HL-60/S4 treated with retinoic acid at 250 ng/mL for 4 days and 3 days (cell line): ENCODE results near the gene TFEB.

Source experiments
- in situ Hi-C: fragments of 300-500 bp; cut with MboI; formaldehyde crosslinking; loops from 2 replicates; pipeline ENCODE4 v1.7.0; 2022; ENCODE audit warnings: low sequenced_read_pairs

TFEB gene

GRCh38 chr6:41677124-41677921 lies 58.1 kb downstream of the TFEB start:
- in situ Hi-C loops: no loop called here

- in situ Hi-C loops: no loop called here
Observed at GRCh38 chr6:41676431-41676830, 59.0 kb downstream of the TFEB start.

DNA sequence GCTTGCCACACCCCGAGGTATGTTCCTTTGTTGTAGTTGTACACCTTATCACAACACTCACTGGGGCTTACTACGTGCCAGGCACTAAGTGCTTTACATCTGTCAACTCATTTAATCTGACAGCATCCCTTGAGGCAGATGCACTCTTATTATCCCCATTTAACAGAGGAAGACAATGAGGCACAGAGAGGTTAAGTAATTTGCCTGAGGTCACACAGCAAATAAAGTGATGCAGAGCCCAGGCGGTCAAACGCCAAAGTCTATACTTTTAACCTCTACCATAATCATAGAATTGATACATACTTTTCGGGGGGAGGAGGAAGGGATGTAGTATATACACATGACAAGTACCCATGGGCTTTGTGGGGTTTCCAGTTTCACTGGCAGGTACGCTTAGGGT lies 59.4 kb downstream of the TFEB start:
- in situ Hi-C loops: no loop called here

DNA sequence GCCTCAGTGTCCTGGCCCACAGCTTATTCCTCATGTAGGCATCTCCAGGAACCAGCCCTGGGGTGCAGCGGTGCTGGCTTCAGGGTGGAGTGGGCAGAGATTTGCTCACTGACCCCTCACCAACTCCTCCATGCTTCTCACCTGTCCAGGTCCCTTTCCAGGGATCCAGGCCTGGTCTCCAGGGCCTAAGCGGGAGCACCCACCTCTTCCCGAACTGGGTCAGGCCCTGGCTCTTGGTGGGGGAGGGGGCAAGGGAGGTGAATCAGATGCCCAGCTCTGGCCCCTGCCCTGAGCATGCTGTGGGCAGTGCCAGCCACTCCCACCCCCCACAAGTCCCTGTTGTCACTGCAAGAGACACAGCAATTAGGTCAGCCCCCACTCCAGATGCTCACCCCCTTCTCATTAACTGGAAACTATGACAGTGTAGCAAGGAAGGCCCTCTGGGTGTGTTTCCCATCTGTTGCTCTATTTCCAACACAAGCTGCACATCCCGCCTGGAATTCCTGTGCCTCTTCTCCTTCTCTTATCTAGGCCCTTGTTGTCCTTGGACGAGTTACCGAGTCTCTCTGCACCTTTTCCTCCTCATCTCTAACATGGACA lies 60.1 kb downstream of the TFEB start:
- in situ Hi-C loops: no loop called here

DNA sequence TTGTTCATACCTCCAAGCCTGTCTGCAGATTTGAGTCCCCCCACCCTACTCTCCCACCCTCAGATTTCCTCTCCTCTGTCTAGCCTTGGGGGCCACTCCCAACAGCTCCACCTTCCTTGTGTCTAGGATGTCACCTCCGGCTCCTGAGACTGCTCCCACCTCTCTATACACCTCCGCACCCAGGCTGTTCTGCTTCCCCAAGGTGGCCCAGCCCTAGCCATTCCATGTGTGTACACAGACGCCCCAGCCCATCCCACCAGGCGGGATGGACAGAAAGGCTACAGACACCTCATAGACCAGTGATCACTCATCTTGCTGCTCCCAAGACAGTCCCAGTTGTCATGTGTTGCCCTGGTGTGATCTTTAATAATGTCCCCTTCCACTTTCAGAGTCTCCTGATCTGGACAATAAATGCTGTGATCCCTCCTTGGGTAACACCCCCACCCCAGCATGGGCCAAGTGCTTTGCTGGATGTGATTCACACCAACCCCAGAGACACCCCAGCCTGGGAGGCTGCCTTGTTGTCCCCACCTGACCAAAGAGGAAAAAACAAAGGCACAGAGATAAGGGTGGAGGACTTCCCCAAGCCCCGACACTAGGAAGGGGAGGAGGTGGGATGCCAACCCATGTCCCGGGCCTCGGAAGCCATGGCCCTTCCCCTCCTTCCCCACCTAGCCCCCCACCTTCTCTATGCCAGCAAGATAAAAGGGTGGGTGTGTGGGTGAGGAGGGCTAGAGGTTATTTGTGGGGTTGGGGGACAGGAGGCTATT lies 61.0 kb downstream of the TFEB start:
- in situ Hi-C loops: no loop called here

DNA sequence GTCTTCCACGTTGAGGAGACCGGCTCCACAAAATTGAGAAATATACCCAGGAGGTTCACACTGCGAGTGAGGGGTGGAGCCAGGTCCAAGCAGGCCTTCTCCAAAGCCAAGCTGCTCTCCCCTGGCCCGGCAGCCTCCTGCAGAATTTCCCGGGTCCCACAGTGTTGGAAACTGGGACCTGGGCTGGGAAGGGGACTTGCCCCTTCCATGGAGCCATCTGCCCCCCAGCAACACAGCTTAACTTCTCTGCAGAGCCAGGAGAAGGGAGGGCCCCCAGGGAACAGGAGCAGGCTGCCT lies 61.8 kb downstream of the TFEB start:
- in situ Hi-C loops: no loop called here

DNA sequence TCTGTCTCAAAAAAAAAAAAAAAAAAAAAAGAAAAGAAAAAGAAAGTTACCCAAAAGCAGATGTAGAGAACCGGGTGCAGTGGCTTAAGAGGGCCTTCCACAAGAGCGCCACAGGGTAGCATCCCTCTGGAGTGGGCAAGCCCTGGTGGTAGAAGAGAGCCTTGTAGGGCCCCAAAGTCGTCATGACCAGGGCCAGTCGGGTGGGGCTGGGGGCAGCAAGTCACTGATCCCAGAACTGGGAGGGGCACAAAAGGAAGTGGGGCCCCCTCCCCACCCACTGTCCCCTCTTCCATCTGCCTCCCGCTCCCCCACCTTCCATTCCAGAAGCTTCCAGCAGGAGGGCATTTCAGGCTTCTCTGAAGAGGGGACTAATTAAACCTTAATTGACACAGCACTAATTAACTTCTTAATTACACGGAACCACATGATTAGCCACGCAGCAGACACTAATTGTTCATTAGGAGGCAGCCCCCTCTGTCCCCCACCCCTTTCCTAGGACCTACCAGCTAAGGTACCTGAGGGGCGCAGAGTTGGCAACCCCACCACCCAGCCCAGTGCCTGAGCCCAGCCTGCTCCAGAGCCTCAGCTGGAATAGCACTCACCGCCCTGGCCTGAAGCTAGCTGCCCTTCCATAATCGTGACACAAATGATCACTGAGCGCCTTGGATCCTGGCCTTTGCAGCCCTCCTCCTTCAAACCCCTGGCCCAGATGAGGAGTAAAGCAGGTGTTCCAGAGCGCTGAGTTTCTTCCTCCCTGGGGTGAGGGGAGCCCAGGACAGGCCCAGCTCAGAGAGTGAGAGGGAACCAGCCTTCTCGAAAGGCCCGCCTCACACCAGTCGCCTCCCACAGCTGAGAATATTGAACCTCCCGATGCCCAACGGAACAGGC lies 62.3 kb downstream of the TFEB start:
- in situ Hi-C loops: no loop called here

DNA sequence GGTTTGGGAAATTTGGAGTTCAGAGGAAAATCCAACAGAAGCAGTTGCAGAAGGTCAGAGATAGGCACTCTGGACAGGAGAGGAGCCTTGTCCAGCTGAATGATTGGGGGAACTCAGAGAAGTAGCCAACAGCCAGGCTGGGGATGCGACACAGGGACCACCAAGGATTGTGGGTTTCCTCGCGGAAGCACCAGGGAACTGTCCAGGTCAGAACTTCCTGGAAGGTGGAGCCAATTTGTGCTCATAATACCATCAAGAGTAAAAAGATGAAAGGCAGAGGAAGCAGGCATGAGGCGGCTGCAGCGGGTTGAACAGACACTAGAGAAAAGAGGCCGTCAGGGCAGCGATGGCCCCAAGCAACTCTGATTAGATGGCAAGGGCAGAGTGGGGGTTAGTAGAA lies 63.4 kb downstream of the TFEB start:
- in situ Hi-C loops: no loop called here

DNA sequence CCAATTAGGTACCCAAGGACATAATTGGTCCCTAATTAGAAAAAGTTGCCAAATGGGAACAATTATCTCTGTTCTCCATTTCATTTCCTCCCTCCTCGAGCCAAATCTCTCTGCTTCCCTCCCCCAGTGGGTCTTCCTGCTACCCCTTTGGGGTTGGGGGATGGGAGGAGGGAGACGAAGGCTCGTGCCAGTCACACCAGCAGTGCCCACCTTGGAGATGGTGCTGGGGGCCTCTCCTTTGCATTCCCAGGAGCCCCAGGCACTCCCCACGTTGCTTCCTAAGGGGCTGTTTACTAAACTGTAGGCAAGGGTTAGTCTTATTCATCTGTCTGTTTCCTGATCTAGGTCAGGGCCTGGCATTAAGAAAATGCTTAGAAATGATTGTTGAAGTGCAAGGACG lies 64.0 kb downstream of the TFEB start:
- in situ Hi-C loops: no loop called here

DNA sequence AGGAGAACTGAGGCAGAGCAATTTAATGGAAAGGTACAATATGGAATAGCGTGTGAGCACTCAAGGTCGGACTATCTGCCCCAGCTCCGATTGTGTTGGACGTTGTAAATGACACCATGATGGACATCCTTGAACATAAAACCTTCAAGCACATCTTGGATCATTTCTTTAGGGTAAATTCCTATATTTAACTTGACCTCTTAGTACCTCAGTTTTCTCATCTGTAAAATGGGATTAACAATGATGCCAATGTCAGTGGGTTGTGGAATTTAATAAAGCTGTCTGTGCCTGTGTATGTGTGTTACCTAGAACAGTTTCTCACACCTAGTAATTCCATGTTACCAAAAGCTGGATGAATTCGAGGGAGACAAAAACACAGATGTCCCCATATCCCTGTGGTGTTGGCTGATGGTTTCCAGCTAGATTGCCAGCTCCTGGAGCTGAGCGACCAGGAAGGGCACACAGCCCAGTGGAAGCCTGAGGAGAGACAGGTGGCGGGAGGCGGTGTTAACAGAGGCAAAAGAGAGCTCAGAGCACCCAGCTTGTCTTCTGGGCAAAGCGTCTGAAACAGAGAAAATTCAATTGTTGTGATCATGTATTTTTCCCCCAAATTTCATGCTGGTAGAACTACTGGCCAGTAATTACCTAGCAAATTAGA lies 64.6 kb downstream of the TFEB start:
- in situ Hi-C loops: no loop called here

- in situ Hi-C loops: no loop called here
Observed at GRCh38 chr6:41668968-41669367, 66.4 kb downstream of the TFEB start.

- in situ Hi-C loops: no loop called here
Observed at GRCh38 chr6:41667195-41667594, 68.2 kb downstream of the TFEB start.

DNA sequence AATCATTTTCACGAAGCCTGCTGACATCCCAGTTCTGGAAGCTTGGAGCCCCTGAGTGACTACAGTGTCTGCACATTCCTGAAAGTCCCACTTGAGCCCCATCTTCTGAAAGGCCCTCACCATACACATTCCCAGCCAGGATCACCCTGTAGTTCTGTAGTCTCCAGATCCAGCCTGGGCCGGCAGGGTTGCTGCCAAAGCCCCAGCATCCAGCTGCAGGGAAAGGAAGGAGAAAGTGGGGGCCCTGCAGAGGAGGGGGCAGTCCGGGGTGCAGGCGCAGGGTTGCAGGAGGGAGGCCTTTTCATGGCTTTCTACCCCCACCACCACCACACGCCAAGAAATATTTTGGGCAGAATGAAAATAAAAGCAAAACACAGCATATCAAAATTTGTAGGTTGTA lies 71.1 kb downstream of the TFEB start:
- in situ Hi-C loops: no loop called here

DNA sequence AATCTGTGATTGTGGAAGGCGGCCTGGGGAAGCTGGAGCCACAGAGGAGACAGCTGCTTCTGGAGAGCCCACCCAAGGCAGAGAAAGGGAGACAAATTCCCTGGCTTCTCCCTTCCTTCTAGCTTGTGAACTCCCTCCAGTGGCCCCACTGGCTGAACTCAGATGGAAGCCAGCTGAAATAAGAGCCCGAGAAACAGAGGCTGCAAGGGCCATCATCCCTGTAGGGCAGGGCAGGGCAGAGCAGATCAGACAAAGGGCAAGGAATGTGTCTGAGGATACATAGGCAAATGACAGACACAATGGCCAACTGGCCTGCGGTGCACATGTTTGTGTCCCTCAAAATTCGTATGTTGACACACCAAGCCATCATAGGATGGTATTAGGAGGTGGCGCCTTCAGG lies 71.8 kb downstream of the TFEB start:
- in situ Hi-C loops: no loop called here

- in situ Hi-C loops: no loop called here
Observed at GRCh38 chr6:41659935-41660334, 75.5 kb downstream of the TFEB start.

- in situ Hi-C loops: no loop called here
Observed at GRCh38 chr6:41658636-41659035, 76.8 kb downstream of the TFEB start.

GRCh38 chr6:41657131-41658094 lies 78.0 kb downstream of the TFEB start:
- in situ Hi-C loops: no loop called here

GRCh38 chr6:41656002-41656691 lies 79.3 kb downstream of the TFEB start:
- in situ Hi-C loops: no loop called here

GRCh38 chr6:41655646-41656001 lies 79.8 kb downstream of the TFEB start:
- in situ Hi-C loops: no loop called here
